ENCODE results near the gene SRM. TPM values are rescaled to one million over a fixed set of nuclear protein-coding genes. Genes with fewer than 3 reads are reported as not detected.
"Not testable (repeated sequence)": the region's sequence is repeated elsewhere in the genome, so short reads cannot be mapped to it uniquely, and the experiment has no call there.

SRM gene
- total RNA-seq, 3 donors from 2014 or later = 33.5 to 71.4 (median 39.7) TPM

DNA sequence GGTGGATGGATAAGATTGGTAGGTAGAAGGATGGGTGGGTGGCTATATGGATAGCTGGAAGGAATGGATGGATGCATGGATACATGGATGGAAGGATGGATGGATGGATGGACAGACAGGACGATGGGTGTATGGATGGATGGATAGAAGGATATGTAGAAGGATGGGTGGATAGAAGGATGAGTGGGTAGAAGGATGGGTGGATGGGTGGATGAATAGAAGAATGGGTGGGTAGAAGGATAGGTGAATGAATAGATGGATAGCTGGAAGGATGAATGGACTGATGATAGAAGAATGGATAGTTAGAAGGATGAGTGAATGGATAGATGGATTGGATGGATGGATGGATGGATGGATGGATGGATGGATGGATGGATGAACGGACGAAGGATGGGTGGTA lies 17.8 kb downstream of the SRM start:
- H3K36me3 ChIP-seq = no peaks in the 10 kb centered on the region
- H3K27ac ChIP-seq = no peak overlapping the region
- no peaks in the 10 kb centered on the region for H3K27me3 ChIP-seq
- H3K4me3 ChIP-seq = no peak overlapping the region
- H3K9me3 ChIP-seq = no peaks in the 10 kb centered on the region
- TF ChIP-seq, protein P1, sequence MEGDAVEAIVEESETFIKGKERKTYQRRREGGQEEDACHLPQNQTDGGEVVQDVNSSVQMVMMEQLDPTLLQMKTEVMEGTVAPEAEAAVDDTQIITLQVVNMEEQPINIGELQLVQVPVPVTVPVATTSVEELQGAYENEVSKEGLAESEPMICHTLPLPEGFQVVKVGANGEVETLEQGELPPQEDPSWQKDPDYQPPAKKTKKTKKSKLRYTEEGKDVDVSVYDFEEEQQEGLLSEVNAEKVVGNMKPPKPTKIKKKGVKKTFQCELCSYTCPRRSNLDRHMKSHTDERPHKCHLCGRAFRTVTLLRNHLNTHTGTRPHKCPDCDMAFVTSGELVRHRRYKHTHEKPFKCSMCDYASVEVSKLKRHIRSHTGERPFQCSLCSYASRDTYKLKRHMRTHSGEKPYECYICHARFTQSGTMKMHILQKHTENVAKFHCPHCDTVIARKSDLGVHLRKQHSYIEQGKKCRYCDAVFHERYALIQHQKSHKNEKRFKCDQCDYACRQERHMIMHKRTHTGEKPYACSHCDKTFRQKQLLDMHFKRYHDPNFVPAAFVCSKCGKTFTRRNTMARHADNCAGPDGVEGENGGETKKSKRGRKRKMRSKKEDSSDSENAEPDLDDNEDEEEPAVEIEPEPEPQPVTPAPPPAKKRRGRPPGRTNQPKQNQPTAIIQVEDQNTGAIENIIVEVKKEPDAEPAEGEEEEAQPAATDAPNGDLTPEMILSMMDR (IDR thresholded peaks at IDR 0.05) = no peak
- TF ChIP-seq POLR2A (IDR thresholded peaks at IDR 0.05) (no peak), POLR2AphosphoS5 (IDR thresholded peaks at IDR 0.05) (no peak)
- no peak for DNase-seq (ENCODE audit: low spot score in 2 of 2)
- H3K4me1 ChIP-seq = no peaks in the 10 kb centered on the region
- intact Hi-C loops (cut with DNase I; ENCODE audit: low total_unique reads) = no loop called here

DNA sequence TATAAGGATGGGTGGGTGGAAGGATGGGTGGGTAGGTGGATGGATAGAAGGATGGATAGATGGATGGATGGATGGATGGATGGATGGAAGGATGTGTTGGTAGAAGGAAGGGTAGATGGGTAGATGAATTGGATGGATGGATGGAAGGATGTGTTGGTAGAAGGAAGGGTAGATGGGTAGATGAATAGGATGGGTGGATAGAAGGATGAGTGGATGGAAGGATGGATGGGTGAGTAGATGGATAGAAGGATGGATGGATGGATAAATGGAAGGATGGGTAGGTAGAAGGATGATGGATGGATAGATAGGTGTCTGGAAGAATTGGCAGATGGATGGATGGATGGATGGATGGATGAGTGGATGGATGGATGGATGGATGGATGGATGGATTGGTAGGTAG lies 18.8 kb downstream of the SRM start:
- intact Hi-C loops (cut with DNase I; ENCODE audit: low total_unique reads) = no loop called here

DNA sequence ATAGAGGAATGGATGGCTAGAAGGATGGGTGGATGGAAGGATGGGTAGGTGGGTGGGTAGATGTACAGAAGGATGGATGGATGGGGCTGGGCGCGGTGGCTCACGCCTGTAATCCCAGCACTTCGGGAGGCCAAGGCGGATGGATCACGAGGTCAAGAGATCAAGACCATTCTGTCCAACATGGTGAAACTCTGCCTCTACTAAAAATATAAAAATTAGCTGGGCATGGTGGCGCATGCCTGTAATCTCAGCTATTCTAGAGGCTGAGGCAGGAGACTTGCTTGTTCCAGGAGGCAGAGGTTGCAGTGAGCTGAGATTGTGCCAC lies 19.8 kb downstream of the SRM start:
- H3K27ac ChIP-seq; H3K27me3 ChIP-seq; H3K9me3 ChIP-seq; H3K4me3 ChIP-seq; H3K36me3 ChIP-seq; intact Hi-C loops (cut with DNase I; ENCODE audit: low total_unique reads); DNase-seq (ENCODE audit: low spot score in 2 of 2); H3K4me1 ChIP-seq: not testable (repeated sequence)

More for the DNA sequence above, 18.8 kb downstream of the SRM start:
- no peak overlapping the region for H3K27ac ChIP-seq
- no peak for DNase-seq (ENCODE audit: low spot score in 2 of 2)
- H3K27me3 ChIP-seq = no peaks in the 10 kb centered on the region
- TF ChIP-seq, protein P1 (IDR thresholded peaks at IDR 0.05) = no peak
- TF ChIP-seq POLR2A (IDR thresholded peaks at IDR 0.05) (no peak), POLR2AphosphoS5 (IDR thresholded peaks at IDR 0.05) (no peak)
- H3K4me3 ChIP-seq = no peak overlapping the region
- H3K9me3 ChIP-seq = no peaks in the 10 kb centered on the region
- H3K36me3 ChIP-seq = no peaks in the 10 kb centered on the region
- H3K4me1 ChIP-seq = no peaks in the 10 kb centered on the region

DNA sequence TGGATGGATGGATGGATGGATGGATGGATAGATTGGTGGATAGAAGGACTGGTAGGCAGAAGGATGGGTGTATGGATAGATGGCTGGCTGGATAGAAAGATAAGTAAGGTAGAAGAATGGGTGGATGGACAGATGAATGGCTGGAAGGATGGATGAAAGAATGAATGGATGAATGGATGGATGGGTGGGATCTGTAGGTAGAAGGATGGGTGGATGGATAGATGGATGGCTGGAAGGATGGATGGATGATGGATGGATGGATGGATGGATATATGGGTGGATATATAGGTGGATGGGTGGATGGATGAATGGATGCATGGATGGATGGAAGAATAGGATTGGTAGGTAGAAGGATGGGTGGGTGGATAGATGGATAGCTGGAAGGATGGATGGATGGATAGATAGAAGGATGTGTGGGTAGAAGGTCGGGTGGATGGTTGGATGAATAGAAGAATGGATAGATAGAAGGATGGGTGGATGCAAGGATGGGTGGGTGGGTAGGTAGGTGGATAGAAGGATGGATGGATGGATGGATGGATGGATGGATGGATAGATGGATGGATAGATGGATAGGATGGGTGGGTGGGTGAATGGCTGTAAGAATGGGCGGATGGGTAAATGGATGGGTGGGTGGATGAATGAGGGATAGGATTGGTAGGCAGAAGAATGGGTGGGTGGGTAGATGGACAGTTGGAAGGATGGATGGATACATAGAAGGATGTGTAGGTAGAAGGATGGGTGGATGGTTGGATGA lies 20.3 kb downstream of the SRM start:
- Histone ChIP-seq H3K36me3 (no peaks in the 10 kb centered on the region), H3K4me1 (no peaks in the 10 kb centered on the region), H3K4me3 (no peak overlapping the region), H3K9me3 (no peaks in the 10 kb centered on the region), H3K27ac (no peak overlapping the region), H3K27me3 (no peaks in the 10 kb centered on the region)
- TF ChIP-seq POLR2A (IDR thresholded peaks at IDR 0.05) (no peak), POLR2AphosphoS5 (IDR thresholded peaks at IDR 0.05) (no peak)
- DNase-seq (ENCODE audit: low spot score in 2 of 2) = no peak
- intact Hi-C loops (cut with DNase I; ENCODE audit: low total_unique reads) = loop anchor here (5.0 kb wide), 1 partner anchor 603 kb away; no protein-coding TSS in a partner anchor

DNA sequence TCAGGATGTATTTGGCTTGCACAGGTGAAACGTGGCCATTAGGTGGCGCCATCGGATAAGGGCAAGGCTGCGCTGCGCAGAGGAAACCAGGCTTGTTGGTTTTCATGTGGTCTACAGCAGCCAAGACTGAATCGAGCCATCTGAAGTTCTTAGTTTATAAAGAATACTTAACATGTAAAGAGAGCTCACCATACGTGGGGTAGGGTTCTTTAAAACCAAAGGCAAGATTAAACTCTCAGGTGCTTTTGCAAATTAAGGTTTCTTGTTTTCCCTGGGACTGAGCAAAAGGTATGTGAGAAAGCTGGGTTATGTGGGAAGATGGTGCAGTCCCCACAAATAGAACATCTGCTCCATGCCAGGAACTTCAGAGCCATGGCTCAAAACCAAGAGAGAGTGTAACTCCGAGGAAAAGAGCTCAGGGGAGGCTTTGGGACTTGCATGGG lies 22.1 kb downstream of the SRM start:
- TF ChIP-seq POLR2AphosphoS5 (IDR thresholded peaks at IDR 0.05) (peak in 2 of 3 donors; percentile 14 to 46), POLR2A (IDR thresholded peaks at IDR 0.05) (no peak)
- TF ChIP-seq, protein P1 (IDR thresholded peaks at IDR 0.05) = peak; percentile 71 to 97 (median 95)
- peak; percentile 83 to 87 for DNase-seq (ENCODE audit: low spot score in 2 of 2)
- H3K36me3 ChIP-seq = no peaks in the 10 kb centered on the region
- intact Hi-C loops (cut with DNase I; ENCODE audit: low total_unique reads) = loop anchor here (5.0 kb wide), 1 partner anchor 605 kb away; no protein-coding TSS in a partner anchor
- H3K4me1 ChIP-seq = no peaks in the 10 kb centered on the region
- no peaks in the 10 kb centered on the region for H3K9me3 ChIP-seq
- H3K4me3 ChIP-seq = no peak overlapping the region
- no peak overlapping the region for H3K27ac ChIP-seq
- no peaks in the 10 kb centered on the region for H3K27me3 ChIP-seq

DNA sequence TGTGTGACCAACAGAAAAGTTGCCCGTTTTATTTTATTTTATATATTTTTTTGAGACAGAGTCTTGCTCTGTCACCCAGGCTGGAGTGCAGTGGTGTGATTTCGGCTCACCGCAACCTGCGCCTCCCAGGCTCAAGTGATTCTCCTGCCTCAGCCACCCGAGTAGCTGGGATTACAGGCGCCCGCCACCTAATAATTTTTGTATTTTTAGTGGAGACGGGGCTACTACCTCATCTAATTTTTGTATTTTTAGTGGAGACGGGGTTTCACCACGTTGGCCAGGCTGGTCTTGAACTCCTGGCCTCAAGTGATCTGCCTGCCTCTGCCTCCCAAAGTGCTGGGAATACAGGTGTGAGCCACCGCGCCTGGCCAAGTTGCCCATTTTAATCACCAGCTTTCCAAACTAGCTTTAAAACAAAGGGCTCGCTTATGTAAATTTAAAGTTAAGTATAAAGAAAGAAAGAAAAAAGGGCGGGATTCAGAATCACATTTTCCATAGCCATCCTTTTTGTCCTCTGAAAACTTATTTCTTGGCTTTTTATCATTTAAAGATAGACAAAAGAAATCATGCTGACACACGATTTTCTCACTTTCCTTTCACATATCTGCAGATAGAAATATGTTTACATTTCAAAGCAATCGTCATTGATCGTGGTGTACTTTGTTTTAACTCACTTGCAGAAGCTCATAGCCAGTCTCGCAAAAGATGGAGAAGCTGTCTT lies 22.6 kb downstream of the SRM start:
- not testable (repeated sequence) for H3K9me3 ChIP-seq; H3K4me1 ChIP-seq; H3K27me3 ChIP-seq; H3K4me3 ChIP-seq; DNase-seq (ENCODE audit: low spot score in 2 of 2); H3K36me3 ChIP-seq; H3K27ac ChIP-seq
- intact Hi-C loops (cut with DNase I; ENCODE audit: low total_unique reads) = loop anchor here (5.0 kb wide), 1 partner anchor 605 kb away; no protein-coding TSS in a partner anchor
